HUES64 (cell line): ENCODE results near the gene RGS19.
A peak's percentile ranks its signal among the peaks of the same experiment; 100 is the strongest.

ENCODE experiments used
- H3K27ac ChIP-seq: 2 replicates; pipeline ENCODE4 v1.7.0; 2013; ENCODE audit warnings: low read depth, low read length, inconsistent platforms
- H3K27me3 ChIP-seq: 2 replicates; pipeline ENCODE4 v1.6.1; 2013; ENCODE audit warnings: mild to moderate bottlenecking, low read length; ENCODE audit not compliant: insufficient read depth
- H3K36me3 ChIP-seq: 2 replicates; pipeline ENCODE4 v1.6.1; 2013; ENCODE audit warnings: mild to moderate bottlenecking, low read length; ENCODE audit not compliant: insufficient read depth
- H3K4me1 ChIP-seq: 2 replicates; pipeline ENCODE4 v1.6.1; 2013; ENCODE audit warnings: mild to moderate bottlenecking, low read length, moderate library complexity; ENCODE audit not compliant: insufficient read depth
- H3K4me3 ChIP-seq: 2 replicates; pipeline ENCODE4 v1.5.1; 2013; ENCODE audit warnings: mild to moderate bottlenecking, low read length, moderate library complexity
- H3K9ac ChIP-seq: 2 replicates; pipeline ENCODE4 v1.6.1; 2013; ENCODE audit warnings: mild to moderate bottlenecking, low read depth, low read length
- H3K9me3 ChIP-seq: 2 replicates; pipeline ENCODE4 v1.6.1; 2013; ENCODE audit warnings: low read depth, low read length; ENCODE audit not compliant: insufficient read depth
- WGBS: fragments of 150-250, 120-280 bp; methylation state at CpG from one replicate; pipeline ENCODE4 v1.1.7; 2013; ENCODE audit warnings: missing lambda C conversion rate; 5-methylcytosine and 5-hydroxymethylcytosine counted together

RGS19 gene

GRCh38 chr20:64041040-64041780, 38.1 kb downstream of the RGS19 start:
- H3K4me3 ChIP-seq = no peak overlapping the region
- WGBS = 75% methylated on average over 15 of the region's 15 CpGs
- no peaks in the 10 kb centered on the region for H3K36me3 ChIP-seq
- H3K9ac ChIP-seq = no peak overlapping the region
- no peaks in the 10 kb centered on the region for H3K9me3 ChIP-seq
- peaks cover 89% of the 10 kb centered on the region for H3K27me3 ChIP-seq
- no peak overlapping the region for H3K27ac ChIP-seq
- peaks cover 13% of the 10 kb centered on the region; the same call in 1 of the 2 replicates for H3K4me1 ChIP-seq

GRCh38 chr20:64040231-64041039, 38.9 kb downstream of the RGS19 start:
- Histone ChIP-seq H3K9me3 (no peaks in the 10 kb centered on the region), H3K4me3 (no peak overlapping the region), H3K9ac (no peak overlapping the region), H3K36me3 (no peaks in the 10 kb centered on the region), H3K27me3 (peaks cover 81% of the 10 kb centered on the region), H3K27ac (no peak overlapping the region), H3K4me1 (peaks cover 12% of the 10 kb centered on the region; the same call in 1 of the 2 replicates)
- 85% methylated on average over 12 of the region's 12 CpGs for WGBS

GRCh38 chr20:64039293-64040160, 39.8 kb downstream of the RGS19 start:
- Histone ChIP-seq H3K36me3 (peaks cover 6% of the 10 kb centered on the region), H3K9ac (no peak overlapping the region), H3K27me3 (peaks cover 72% of the 10 kb centered on the region), H3K4me3 (peak overlapping the region; percentile 65), H3K27ac (no peak overlapping the region), H3K9me3 (no peaks in the 10 kb centered on the region), H3K4me1 (0 out of 2 replicates have a peak, but pooled peaks cover 9% of the 10 kb centered on the region)
- WGBS = 18% methylated on average over 16 of the region's 17 CpGs

GRCh38 chr20:64038565-64039292, 40.6 kb downstream of the RGS19 start:
- Histone ChIP-seq H3K27me3 (peaks cover 64% of the 10 kb centered on the region), H3K4me3 (peak overlapping the region; percentile 65), H3K4me1 (0 out of 2 replicates have a peak, but pooled peaks cover 9% of the 10 kb centered on the region), H3K9me3 (no peaks in the 10 kb centered on the region), H3K27ac (no peak overlapping the region), H3K36me3 (peaks cover 14% of the 10 kb centered on the region), H3K9ac (no peak overlapping the region; the same call in 1 of the 2 replicates)
- under 1% methylated on average over 91 of the region's 91 CpGs for WGBS

- Histone ChIP-seq H3K9ac (no peak overlapping the region), H3K27ac (no peak overlapping the region), H3K36me3 (peaks cover 16% of the 10 kb centered on the region), H3K27me3 (peaks cover 59% of the 10 kb centered on the region), H3K9me3 (no peaks in the 10 kb centered on the region), H3K4me3 (peak overlapping the region; percentile 65), H3K4me1 (0 out of 2 replicates have a peak, but pooled peaks cover 9% of the 10 kb centered on the region)
- 2% methylated on average over 30 of the region's 30 CpGs for WGBS
Observed at GRCh38 chr20:64038224-64038564, 41.1 kb downstream of the RGS19 start.

GRCh38 chr20:64037498-64038213, 41.7 kb downstream of the RGS19 start:
- H3K27me3 ChIP-seq = peaks cover 55% of the 10 kb centered on the region
- H3K27ac ChIP-seq = no peak overlapping the region
- WGBS = 17% methylated on average over 36 of the region's 36 CpGs
- H3K4me3 ChIP-seq = peak overlapping the region; percentile 65
- no peak overlapping the region for H3K9ac ChIP-seq
- H3K9me3 ChIP-seq = no peaks in the 10 kb centered on the region
- H3K36me3 ChIP-seq = peaks cover 20% of the 10 kb centered on the region
- 0 out of 2 replicates have a peak, but pooled peaks cover 9% of the 10 kb centered on the region for H3K4me1 ChIP-seq

- Histone ChIP-seq H3K4me1 (0 out of 2 replicates have a peak, but pooled peaks cover 9% of the 10 kb centered on the region), H3K9ac (no peak overlapping the region), H3K36me3 (peaks cover 25% of the 10 kb centered on the region), H3K4me3 (no peak overlapping the region), H3K27me3 (peaks cover 51% of the 10 kb centered on the region), H3K27ac (no peak overlapping the region), H3K9me3 (no peaks in the 10 kb centered on the region)
- WGBS = 73% methylated on average over 3 of the region's 3 CpGs
Observed at GRCh38 chr20:64037199-64037497, 42.2 kb downstream of the RGS19 start.

- 76% methylated on average over 17 of the region's 17 CpGs for WGBS
- Histone ChIP-seq H3K4me3 (no peak overlapping the region), H3K27me3 (peaks cover 46% of the 10 kb centered on the region), H3K36me3 (peaks cover 31% of the 10 kb centered on the region), H3K9ac (no peak overlapping the region), H3K4me1 (0 out of 2 replicates have a peak, but pooled peaks cover 9% of the 10 kb centered on the region), H3K27ac (no peak overlapping the region), H3K9me3 (no peaks in the 10 kb centered on the region)
Observed at GRCh38 chr20:64036346-64037198, 42.7 kb downstream of the RGS19 start.

GRCh38 chr20:64035933-64036345, 43.4 kb downstream of the RGS19 start, which contains the start of gene C20orf204:
C20orf204 (plus strand) TSS chr20:64036182; CDS start chr20:64036324, 142 bp downstream.
- Histone ChIP-seq H3K27me3 (peaks cover 39% of the 10 kb centered on the region), H3K36me3 (peaks cover 35% of the 10 kb centered on the region), H3K27ac (no peak within 1 kb of the TSS), H3K4me3 (no peak within 1 kb of the TSS), H3K9ac (no peak within 1 kb of the TSS), H3K9me3 (no peaks in the 10 kb centered on the region), H3K4me1 (0 out of 2 replicates have a peak, but pooled peaks cover 9% of the 10 kb centered on the region)
- WGBS = 52% methylated on average over 10 of the region's 10 CpGs
